Measurements from ENCODE around the gene CYP2S1.
"Not testable (repeated sequence)": the region's sequence is repeated elsewhere in the genome, so short reads cannot be mapped to it uniquely, and the experiment has no call there.

Gene CYP2S1

GRCh38 chr19:41226053-41226873 is 33.2 kb downstream of the CYP2S1 start:
- DNase-seq (ENCODE audit: low read depth) = peak; percentile 11

- DNase-seq (ENCODE audit: low read depth) = no peak
These were observed 33.9 kb downstream of the CYP2S1 start for GRCh38 chr19:41226874-41227390.

DNA sequence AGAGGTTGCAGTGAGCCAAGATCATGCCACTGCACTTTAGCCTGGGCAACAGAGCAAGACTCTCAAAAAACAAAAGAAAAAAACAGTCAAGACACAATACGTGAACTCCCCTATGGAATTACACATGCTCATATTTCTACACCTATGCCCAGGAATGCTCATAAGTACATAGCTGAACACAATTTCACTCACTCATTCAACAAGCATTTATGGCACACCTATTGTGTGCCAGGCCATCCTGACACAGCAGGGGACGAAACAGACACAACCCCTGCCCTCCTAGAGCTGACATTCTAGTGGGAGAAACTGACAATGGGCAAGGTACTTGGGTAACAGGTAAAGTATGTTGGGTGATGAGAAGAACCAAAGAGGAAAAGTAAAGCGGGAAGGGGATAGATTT is 35.5 kb downstream of the CYP2S1 start:
- DNase-seq (ENCODE audit: low read depth) = no peak

DNA sequence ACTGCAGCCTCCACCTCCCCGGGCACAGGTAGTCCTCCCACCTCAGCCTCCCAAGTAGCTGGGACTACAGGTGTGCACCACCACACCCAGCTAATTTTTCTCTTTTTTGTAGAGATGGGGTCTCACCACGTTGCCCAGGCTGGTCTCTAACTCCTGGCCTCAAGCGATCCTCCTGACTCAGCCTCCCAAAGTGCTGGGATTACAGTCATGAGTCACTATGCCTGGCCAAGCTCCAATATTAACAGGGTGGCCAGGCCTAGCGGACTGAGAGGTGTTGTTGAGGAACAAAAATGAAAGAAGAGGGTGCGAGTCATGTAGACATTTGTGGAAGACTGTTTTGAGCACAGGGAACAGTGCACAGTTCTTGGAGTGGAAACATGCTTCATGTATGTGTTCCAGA is 36.3 kb downstream of the CYP2S1 start:
- DNase-seq (ENCODE audit: low read depth) = not testable (repeated sequence)

DNA sequence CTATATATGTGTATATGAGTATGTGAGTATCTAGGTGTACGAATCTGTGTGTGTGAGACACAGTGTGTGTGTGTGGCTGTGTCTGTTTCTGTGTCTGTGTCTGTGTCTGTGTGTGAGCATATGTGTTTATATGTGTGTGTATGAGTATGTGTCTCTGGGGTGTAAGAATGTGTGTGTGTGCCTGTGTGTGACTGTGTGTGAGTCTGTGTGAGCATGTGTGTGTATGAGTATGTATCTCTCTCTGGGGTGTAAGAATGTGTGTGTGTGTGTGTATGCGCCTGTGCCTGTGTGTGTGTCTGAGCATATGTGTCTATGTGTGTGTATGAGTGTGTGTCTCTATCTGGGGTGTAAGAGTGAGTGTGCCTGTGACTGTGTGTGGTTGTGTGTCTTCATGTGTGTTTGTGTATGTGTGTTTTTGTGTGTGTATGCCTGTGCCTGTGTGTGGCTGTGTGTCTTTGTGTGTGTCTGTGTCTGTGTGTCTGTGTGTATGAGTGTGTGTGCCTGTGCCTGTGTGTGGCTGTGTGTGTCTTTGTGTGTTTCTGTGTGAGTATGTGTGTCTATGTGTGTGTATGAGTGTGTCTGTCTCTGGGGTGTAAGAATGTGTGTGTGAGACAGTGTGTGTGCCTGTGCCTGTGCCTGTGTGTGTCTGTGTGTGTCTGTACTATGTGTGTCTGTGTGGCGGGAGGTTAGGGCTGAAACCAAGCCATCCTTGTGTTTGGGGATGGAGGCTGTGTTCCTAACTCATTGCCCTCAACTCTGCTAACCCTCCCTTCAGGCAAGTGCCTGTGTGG is 37.2 kb downstream of the CYP2S1 start:
- DNase-seq (ENCODE audit: low read depth) = no peak

- DNase-seq (ENCODE audit: low read depth) = no peak
These were observed 39.7 kb downstream of the CYP2S1 start for GRCh38 chr19:41232686-41233085.

- DNase-seq (ENCODE audit: low read depth) = no peak
These were observed 40.8 kb downstream of the CYP2S1 start for GRCh38 chr19:41233748-41234240.

- DNase-seq (ENCODE audit: low read depth) = no peak
These were observed 41.6 kb downstream of the CYP2S1 start for GRCh38 chr19:41234512-41235168.

GRCh38 chr19:41235480-41235879 is 42.5 kb downstream of the CYP2S1 start:
- DNase-seq (ENCODE audit: low read depth) = no peak

- DNase-seq (ENCODE audit: low read depth) = no peak
These were observed 45.2 kb downstream of the CYP2S1 start for GRCh38 chr19:41238244-41238643.

GRCh38 chr19:41239363-41239762 is 46.3 kb downstream of the CYP2S1 start:
- no peak for DNase-seq (ENCODE audit: low read depth)

- DNase-seq (ENCODE audit: low read depth) = no peak
These were observed 47.0 kb downstream of the CYP2S1 start for GRCh38 chr19:41239961-41240574.

- DNase-seq (ENCODE audit: low read depth) = no peak
These were observed 48.8 kb downstream of the CYP2S1 start for GRCh38 chr19:41241859-41242258.

- DNase-seq (ENCODE audit: low read depth) = no peak
These were observed 51.1 kb downstream of the CYP2S1 start for GRCh38 chr19:41244117-41244516.

GRCh38 chr19:41245843-41246242 is 52.8 kb downstream of the CYP2S1 start:
- DNase-seq (ENCODE audit: low read depth) = no peak

- DNase-seq (ENCODE audit: low read depth) = no peak
These were observed 55.9 kb downstream of the CYP2S1 start for GRCh38 chr19:41248895-41249294.

DNA sequence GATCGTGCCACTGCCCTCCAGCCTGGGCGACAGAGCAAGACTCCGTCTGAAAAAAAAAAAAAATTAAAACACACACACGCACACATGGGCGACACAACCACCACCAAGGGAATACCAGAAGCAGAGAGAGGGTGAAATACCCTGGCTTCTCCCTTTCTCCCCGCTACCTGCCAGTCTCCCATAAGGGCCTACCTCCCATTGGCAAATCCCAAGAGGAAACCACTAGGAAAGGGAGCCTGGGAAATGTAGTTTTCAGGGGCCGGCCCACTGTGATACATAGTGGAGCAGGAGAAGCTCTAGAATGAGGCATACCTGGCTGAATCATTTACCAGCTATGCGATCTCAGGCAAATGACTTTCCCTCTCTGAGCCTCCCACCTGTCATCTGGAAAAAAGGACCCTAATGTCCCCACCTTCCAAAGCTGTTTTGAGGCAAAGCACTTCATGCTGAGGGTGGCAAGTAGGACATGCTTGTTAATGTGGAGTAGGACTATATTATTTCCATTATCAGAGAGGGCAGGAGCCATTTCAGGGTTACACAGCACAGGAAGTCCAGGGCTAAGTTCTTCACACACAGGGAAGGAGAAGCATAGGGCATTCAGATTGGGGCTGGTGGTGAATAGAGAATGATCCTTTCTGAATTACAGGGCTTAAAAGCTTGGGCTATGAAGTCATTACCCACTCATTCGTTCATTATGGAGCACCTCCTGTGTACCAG is 56.8 kb downstream of the CYP2S1 start:
- no peak for DNase-seq (ENCODE audit: low read depth)

- DNase-seq (ENCODE audit: low read depth) = no peak
These were observed 60.6 kb downstream of the CYP2S1 start for GRCh38 chr19:41253660-41254059.

GRCh38 chr19:41255171-41255570 is 62.2 kb downstream of the CYP2S1 start:
- no peak for DNase-seq (ENCODE audit: low read depth)
